HG02759 (cell line): ENCODE data around the gene ALDH9A1.
"Not testable (repeated sequence)": the region's sequence is repeated elsewhere in the genome, so short reads cannot be mapped to it uniquely, and the experiment has no call there.

Experiments
- ATAC-seq: cut with Tn5 transposase; IDR thresholded peaks from one replicate; pipeline ENCODE4 v1.9.1; 2021; ENCODE audit warnings: mild to moderate bottlenecking, moderate library complexity; ENCODE audit not compliant: unreplicated experiment

The ALDH9A1 gene

GRCh38 chr1:165688046-165688445 is 10.3 kb downstream of the ALDH9A1 start:
- ATAC-seq = no peak

DNA sequence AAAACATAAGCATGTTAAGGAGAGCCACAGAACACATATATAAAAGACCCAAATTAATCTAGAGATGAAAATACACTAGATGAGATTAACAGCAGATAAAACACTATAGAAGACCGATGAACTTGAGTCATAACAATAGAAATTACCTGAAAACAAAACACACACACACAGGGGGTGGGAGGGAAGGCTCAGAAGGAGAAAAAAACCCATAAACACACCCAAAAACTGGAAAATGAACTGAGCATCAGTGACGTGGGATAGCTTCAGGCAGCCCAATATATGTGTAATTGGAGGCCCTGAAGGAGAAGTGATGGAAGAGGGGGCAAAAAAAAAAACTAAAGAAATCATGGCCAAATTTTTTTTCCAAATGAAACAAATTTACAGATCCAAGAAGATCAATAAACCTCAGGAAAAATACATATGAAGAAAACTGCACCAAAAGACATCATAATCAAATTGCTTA is 11.4 kb downstream of the ALDH9A1 start:
- peak; percentile 35 for ATAC-seq

- peak; percentile 74 for ATAC-seq
These were observed 12.0 kb downstream of the ALDH9A1 start for GRCh38 chr1:165686121-165686970.

- ATAC-seq = no peak
These were observed 14.4 kb downstream of the ALDH9A1 start for GRCh38 chr1:165683848-165684485.

DNA sequence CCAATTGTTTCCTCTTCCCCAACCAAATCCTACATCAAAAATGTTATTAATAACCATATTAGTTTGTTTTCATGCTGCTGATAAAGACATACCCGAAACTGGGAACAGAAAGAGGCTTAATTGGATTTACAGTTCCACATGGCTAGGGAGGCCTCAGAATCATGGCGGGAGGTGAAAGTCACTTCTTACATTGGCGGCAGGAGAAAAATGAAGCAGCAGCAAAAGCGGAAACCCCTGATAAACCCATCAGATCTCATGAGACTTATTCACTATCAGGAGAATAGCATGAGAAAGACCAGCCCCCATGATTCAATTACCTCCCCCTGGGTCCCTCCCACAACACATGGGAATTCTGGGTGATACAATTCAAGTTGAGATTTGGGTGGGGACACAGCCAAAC is 17.6 kb downstream of the ALDH9A1 start:
- not testable (repeated sequence) for ATAC-seq

DNA sequence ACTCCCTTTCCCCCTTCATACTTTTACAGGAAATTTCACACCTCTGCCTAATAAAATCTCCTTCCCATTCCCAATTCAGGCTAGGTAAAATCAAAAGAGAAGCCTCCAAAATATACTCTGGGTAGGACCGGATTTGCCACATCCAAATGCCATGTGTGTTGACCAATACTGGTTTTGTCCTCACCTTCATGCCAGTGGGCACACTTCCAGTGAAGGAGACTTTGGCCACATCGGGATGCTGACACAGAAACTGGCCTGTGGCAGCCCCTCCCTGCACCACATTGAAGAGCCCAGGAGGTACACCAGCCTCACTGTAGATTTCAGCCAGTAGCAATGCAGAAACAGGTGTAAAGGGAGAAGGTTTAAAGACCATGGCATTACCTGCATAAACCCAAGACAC is 18.1 kb downstream of the ALDH9A1 start:
- ATAC-seq = no peak

- no peak for ATAC-seq
These were observed 18.9 kb downstream of the ALDH9A1 start for GRCh38 chr1:165679282-165680036.

DNA sequence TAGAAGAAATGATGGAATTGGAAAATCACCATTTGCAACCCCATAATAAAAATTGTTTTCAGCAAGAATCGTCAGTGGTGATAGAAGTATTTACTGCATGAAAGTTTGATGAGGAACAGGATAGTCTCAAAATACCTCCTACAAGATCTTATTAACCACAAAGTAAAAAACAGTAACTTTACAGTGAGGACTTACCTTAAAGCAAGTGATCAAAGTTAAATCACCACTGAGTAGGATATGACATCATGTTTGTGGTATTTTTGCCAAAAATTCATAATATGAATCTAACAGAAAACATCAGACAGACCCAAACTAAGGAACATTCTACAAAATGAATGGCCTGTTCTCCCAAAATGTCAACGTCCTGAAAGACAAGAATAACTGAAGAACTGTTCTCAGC is 19.9 kb downstream of the ALDH9A1 start:
- ATAC-seq = no peak

DNA sequence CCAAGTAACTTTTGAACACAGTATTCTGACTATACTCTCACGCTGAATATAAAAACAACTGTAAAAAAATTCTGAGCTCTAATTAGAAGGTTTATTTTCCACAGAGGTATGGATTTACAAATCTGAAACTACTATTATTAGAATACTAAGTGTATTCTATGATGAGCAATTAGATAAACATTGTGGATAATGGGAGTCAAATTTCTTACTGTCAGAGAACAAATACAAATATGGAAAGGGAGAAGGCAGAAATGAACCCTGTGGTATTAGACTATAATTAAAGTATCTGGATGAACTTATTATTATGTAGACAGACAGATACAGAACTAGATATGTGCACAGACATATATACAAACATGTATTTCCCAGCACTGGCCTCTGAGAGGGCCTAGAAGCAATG is 22.6 kb downstream of the ALDH9A1 start:
- no peak for ATAC-seq

DNA sequence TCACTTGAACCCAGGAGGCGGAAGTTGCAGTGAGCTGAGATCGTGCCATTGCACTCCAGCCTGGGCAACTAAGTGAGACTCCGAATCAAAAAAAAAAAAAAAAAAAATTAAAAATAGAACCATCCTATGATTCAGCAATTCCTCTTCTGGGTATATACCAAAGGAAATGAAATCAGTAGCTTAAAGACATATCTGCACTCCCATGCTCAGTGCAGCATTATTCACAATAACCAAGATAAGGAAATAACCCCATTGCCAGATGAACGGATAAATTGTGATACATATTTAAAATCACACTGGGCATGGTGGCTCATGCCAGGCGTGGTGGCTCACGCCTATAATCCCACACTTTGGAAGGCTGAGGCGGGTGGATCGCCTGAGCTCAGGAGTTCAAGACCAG is 23.8 kb downstream of the ALDH9A1 start:
- ATAC-seq = no peak

GRCh38 chr1:165671526-165671925 is 26.8 kb downstream of the ALDH9A1 start:
- no peak for ATAC-seq

DNA sequence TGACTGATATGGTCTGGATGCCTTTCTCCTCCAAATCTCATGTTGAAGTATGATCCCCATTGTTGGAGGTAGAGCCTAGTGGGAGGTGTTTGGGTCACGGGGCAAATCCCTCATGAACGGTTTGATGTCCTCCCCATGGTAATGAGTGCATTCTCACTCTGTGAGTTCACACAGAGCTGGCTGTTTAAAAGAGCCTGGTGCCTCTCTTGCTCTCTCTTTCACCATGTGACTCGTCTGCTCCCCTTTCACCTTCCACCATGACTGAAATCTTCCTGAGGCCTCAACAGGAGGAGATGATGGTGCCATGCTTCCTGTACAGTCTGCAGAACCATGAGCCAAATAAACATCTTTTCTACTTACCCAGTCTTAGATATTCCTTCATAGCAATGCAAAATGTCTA is 30.2 kb downstream of the ALDH9A1 start:
- no peak for ATAC-seq

DNA sequence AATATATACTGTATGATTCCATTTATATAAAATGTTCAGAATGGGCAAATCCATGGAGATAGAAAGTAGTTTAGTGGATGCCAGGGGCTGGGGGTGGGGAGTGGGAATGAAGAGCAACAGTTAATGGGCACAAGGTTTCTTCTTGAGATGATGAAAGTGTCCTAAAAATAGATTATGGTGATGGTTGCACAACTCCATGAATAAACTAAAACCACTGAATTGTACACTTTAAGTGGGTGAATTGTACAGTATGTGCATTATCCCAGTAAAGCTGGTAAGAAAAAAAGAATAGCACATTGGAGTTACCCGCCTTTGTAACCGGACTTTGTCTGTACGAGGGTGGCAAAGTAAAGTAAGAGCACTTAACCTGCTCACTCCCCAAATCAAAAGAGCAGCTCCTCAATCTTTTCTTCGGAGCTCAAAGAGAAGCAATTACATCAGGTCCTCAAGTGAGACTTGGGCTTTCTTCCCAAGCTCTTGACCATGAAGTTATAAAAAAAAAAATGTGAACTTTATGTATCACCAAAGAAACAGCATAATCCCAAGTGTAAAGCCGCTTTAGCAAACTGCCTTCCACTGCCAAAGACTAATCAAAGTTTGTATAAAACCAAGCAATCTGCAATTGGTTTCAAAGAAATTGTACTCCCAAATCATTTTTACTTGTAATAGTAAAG is 32.1 kb downstream of the ALDH9A1 start:
- ATAC-seq = no peak

DNA sequence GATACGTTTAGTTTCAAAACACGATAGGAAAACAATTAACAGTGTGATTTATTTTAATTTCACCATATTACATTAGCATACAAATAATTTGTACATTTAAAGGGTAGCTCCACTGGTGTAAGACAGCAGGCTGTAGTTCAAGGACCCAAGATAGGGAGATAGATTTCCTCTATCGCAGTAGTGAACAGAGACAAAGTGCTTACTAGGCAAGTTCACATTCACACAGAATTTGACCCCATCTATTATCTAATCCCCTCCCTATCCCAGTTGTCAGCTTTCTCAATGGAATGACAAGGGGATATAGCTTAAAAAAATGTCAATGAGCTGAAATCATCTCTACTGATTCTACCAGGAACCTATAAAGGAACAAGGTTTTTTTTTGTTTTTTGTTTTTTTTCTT is 36.2 kb downstream of the ALDH9A1 start:
- ATAC-seq = no peak

DNA sequence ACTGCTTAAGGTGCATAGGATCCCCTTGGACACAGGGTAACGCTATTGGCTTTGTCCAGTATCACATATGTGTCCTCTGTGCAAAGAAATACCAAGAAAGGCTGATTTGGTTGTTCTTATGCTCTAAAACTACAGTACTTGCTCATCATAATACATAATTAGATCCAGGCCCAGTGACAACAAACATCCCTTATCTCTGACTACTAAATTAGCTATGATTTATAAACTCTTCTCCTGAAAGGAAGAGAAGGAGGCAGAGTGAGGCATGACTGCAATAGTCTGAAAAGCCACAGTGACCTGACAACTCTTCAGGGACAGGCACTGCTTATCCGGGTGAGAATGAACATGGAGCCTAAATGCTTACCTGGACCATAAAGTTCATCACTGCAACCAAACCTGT is 36.7 kb downstream of the ALDH9A1 start:
- no peak for ATAC-seq

DNA sequence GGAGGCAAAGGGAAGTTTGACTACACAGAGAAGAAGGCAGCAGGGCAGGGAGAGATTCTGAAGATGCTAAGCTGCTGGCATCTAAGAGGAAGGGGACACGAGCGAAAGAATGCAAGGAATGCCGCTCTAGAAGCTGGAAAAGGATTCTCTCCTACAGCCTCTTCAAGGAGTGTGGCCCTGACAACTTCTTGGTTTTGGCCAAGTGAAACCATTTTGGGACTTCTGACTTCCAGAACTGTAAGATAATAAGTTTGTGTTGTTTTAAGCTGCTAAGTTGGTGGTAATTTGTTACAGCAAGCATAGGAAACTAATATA is 38.8 kb downstream of the ALDH9A1 start:
- ATAC-seq = no peak

DNA sequence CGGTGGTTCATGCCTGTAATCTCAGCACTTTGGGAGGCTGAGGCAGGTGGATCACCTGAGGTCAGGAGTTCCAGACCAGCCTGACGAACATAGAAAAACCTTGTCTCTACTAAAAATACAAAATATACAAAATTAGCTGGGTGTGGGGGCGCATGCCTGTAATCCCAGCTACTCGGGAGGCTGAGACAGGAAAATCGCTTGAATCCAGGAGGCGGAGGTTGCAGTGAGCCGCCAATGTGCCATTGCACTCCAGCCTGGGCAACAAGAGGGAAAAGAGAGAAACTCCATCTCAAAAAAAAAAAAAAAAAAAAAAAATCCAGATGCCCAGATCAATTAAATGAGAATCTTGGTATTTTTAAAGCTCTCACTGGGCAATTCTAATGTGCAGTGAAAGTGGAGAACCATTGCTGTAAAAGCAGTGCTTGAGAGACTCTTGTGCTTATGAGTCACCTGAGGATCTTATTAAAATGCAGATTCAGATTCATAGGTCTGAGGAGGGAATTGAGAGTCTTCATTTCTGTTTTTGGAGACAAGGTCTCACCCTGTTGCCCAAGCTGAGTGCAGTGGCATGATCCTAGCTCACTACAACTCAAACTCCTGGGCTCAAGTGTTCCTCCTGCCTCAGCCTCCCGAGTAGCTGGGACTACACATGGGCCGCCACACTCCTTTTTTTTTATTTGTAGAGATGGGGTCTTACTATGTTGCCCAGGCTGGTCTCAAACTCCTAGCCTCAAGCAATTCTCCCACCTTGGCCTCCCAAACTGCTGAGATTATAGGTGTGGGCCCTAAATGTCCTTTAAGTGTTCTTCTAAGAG is 39.4 kb downstream of the ALDH9A1 start:
- not testable (repeated sequence) for ATAC-seq

DNA sequence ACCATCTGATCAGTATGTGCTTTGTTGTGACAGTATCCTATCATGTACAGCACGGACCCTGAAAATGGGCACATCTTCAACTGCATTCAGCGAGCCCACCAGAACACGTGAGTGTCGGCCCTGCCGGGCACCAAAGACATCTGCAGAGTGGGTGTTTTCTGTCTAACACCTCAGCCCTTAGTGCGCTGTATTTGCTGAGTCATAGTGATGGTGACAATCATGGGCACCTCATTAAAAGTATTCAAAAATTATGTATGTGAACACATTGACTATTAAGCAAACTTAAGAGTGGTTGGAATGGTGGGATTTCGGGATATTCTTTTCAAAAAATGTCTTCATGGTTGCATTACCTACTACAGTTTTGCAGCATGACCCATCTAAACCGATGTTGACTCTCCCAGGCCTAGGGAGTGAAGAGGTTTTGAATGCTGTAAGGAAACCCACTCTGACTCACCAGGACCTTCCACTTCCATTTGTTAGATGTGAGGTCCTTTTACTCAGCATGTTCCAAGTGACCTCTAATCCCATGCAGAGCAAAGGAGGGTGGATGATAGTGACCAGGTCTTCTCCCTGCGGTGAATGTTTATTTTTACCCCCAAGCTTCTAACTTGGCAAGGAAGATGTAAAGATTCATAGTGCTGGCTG is 47.3 kb downstream of the ALDH9A1 start:
- ATAC-seq = no peak

GRCh38 chr1:165648919-165649572 is 49.3 kb downstream of the ALDH9A1 start:
- ATAC-seq = no peak
